HUES48 (cell line): ENCODE data around the gene HABP4.
"Not testable (repeated sequence)": the region's sequence is repeated elsewhere in the genome, so short reads cannot be mapped to it uniquely, and the experiment has no call there.

ENCODE experiments used
- H3K27ac ChIP-seq: one replicate; pipeline ENCODE4 v1.7.0; 2013; ENCODE audit warnings: low read depth, low read length, inconsistent platforms
- H3K27me3 ChIP-seq: 2 replicates; pipeline ENCODE4 v1.6.1; 2013; ENCODE audit warnings: mild to moderate bottlenecking, low read length; ENCODE audit not compliant: control insufficient read depth, insufficient read depth
- H3K36me3 ChIP-seq: 2 replicates; pipeline ENCODE4 v1.6.1; 2013; ENCODE audit warnings: low read length; ENCODE audit not compliant: control insufficient read depth, insufficient read depth
- H3K4me1 ChIP-seq: 2 replicates; pipeline ENCODE4 v1.6.1; 2013; ENCODE audit warnings: mild to moderate bottlenecking, low read length; ENCODE audit not compliant: control insufficient read depth, insufficient read depth
- H3K4me3 ChIP-seq: 2 replicates; pipeline ENCODE4 v1.5.1; 2013; ENCODE audit warnings: mild to moderate bottlenecking, low read depth, low read length
- H3K9ac ChIP-seq: 2 replicates; pipeline ENCODE4 v1.6.1; 2013; ENCODE audit warnings: mild to moderate bottlenecking, low read depth, low read length, moderate library complexity
- H3K9me3 ChIP-seq: 2 replicates; pipeline ENCODE4 v1.6.1; 2013; ENCODE audit warnings: low read length; ENCODE audit not compliant: control insufficient read depth, insufficient read depth

Gene HABP4

DNA sequence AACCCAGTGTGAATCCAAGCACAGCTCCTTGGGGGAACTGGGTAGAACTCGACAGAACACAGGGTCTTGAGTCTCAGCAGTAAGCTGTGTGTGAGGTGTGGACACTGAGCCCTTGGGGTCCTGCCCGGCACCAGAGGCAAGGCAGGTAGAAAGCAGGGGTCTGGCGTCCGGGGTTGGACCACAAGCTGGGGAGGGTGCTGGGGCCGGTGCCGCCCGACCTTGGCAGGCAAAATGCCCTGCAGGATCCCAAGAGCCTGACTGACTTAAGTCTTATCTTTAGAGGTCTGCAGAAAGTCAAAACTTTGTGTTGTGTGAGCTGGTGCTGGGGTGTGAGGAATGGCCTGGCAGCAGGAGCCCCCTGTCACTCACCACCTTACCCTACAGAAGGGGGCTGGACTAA is 49.3 kb downstream of the HABP4 start:
- Histone ChIP-seq H3K27me3 (no peaks in the 10 kb centered on the region), H3K36me3 (peaks cover under 1% of the 10 kb centered on the region; the same call in 1 of the 2 replicates), H3K4me1 (peaks cover 32% of the 10 kb centered on the region), H3K9ac (no peak overlapping the region), H3K27ac (no peak overlapping the region), H3K4me3 (no peak overlapping the region), H3K9me3 (no peaks in the 10 kb centered on the region)

DNA sequence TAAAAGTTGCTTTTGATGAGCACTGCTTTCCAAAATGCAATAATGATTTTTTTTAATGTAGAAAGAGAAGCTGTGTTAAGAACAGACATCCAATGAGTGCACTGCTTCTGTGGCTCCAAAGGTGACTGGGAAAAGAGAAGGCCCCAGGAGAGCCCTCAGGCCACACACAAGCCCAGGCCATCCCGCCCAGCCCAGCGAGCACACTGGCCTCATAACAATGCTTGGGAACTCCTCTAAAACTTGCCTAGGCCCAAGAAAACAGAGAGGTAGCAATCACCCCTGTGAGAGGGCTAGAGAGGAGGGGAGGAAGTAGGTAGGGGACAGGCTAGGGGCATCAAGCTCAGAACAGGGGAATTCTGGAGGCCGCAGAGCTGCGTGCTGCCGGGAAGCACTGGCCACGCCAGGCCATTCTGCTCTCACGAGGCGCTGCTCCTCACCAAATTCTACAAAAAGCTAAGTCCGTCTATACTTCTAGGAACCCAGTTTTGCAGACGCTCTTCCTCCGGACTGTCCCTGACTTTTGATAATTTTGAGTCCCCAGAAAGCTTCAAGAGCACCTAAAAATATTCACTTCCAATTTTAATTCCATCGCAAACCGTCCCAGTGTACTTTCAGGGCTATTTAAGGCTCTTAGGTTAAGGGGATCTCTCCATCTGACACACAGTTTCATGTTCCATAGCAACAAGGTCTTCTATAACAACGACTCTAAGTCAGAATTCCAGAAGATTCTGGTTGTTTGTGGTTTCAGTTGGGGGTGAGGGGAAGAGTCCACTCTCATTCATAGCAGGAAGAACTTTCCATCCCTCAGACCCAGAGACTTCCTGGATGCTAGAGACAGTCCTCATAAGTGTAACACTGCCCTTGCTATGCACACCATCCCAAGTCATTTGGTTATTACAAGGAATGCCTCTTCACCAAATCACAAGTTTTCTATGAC is 51.0 kb downstream of the HABP4 start:
- Histone ChIP-seq H3K4me1 (peaks cover 30% of the 10 kb centered on the region), H3K9ac (no peak overlapping the region), H3K27ac (no peak overlapping the region), H3K27me3 (no peaks in the 10 kb centered on the region), H3K36me3 (no peaks in the 10 kb centered on the region), H3K4me3 (no peak overlapping the region), H3K9me3 (no peaks in the 10 kb centered on the region)

DNA sequence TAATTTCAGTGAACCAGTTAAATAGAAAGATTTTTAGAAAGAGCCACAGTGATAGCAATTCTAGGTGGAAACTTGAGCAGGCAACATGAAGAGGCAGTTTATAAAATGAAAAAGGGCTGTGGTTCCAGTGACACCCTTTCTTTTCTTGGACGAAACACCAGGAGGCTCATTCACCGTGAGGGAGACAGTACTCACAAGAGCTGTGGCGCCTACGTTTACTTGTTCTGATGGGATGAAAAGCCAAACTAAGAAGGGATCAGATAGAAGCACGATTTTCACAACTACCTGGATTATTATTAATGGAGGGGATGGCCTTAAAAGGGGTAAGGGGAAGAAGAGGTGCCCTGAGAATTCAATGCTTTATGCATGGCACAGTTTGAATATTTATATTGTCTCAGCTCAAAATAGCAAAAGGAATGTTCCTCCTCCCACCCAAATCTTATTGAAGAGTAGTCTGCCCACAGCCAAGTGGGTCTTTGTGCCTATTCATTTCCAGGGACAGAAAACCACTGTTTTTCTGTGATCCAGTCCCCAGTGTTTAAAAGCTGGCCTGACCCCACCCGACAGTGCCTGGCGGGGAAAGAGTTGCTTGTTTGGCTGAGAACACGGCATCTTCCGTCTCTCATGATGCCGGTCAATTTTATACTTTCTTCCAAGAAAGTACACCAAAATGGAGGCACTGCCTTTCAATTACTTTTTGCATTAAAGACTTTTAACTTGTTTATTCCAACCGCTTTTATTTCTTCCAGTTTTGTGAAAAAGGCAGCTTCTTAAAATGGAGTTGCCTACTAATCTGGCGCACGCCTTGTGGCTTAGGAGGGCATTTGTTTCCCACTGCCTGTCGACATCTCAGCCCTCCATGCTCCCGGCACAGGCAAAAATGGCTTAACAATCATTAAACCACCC is 51.9 kb downstream of the HABP4 start:
- Histone ChIP-seq H3K9me3 (no peaks in the 10 kb centered on the region), H3K36me3 (no peaks in the 10 kb centered on the region), H3K27ac (no peak overlapping the region), H3K9ac (no peak overlapping the region), H3K4me1 (peaks cover 30% of the 10 kb centered on the region), H3K4me3 (no peak overlapping the region), H3K27me3 (no peaks in the 10 kb centered on the region)

DNA sequence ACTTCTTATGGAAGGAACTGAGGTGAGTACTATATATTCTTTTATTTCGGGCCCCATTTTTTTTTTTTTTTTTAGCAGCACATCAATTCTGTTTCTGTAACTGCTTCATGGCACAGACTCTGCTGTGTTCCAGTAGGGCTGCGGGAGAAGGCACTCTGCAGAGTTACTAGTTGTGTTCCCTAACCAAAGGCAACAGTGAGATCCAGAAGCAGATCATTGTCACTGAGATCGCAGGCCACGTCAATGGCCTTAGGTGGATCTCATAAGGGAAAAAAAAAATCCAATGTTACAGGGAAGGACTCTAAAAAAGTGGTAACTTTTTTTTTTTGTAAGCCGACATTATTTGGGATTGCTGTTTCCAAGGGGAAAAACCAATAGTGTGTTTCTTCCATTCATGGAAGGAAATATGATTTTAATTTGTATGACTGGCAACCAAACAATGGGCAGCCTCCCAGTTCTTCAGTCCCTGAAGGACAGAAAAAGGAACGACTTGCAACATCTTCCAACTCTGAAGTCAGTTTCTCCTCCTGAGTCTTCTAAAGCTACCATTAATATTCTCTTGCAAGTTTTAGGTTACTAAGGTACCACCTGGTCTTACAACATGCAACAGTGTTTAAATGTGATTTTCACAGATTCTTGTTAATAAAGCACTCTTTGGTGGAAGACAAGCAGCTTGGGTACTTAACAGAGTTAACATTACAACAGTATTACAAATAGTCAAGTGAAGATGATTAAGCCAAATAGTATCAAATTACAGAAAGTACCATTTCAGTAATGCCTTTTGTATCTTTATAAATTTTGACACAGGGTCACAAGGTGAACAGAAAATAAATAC is 52.8 kb downstream of the HABP4 start:
- Histone ChIP-seq H3K36me3 (no peaks in the 10 kb centered on the region), H3K4me1 (peaks cover 30% of the 10 kb centered on the region), H3K27ac (no peak overlapping the region), H3K27me3 (no peaks in the 10 kb centered on the region), H3K9ac (no peak overlapping the region), H3K4me3 (no peak overlapping the region), H3K9me3 (no peaks in the 10 kb centered on the region)

DNA sequence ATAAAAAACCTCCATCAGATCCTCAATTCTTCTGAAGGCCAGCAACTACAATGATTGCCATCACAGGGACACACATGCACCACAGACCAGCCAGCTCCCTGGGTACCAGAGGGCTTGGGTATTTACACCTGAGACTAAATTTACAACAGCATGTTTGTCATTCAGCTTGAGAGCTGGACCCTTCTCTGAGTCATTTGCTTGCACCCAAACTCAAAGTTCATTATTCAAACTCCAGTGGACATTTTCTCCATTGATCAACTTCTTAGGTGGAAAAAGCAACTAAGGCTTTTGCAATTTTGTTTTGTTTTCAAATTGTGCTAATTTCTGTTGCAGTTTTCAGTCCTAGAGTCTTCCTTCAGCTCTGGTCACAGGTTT is 53.4 kb downstream of the HABP4 start:
- not testable (repeated sequence) for H3K9me3 ChIP-seq, H3K27ac ChIP-seq, H3K36me3 ChIP-seq, H3K4me3 ChIP-seq, H3K27me3 ChIP-seq, H3K9ac ChIP-seq
- peaks cover 30% of the 10 kb centered on the region for H3K4me1 ChIP-seq

DNA sequence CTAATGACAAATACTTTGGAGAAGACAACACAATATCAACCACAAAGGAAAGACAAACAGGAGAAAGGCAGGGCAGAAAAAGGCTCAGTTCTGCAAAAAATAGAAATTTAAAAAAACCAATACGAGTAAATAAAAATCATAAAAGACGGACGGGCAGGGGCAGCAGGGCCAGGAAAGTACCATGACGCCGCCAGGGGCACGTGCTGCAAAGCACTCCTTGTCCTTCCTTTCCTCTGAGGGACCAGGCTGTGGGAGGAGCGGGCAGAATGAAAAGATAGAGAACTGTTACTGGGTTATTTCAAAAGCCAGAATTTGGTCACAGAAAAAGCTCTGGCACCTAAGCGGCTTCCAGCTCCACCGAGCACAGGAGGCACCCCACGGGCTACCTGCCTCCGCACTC is 53.9 kb downstream of the HABP4 start:
- no peaks in the 10 kb centered on the region for H3K36me3 ChIP-seq
- no peak overlapping the region for H3K27ac ChIP-seq

DNA sequence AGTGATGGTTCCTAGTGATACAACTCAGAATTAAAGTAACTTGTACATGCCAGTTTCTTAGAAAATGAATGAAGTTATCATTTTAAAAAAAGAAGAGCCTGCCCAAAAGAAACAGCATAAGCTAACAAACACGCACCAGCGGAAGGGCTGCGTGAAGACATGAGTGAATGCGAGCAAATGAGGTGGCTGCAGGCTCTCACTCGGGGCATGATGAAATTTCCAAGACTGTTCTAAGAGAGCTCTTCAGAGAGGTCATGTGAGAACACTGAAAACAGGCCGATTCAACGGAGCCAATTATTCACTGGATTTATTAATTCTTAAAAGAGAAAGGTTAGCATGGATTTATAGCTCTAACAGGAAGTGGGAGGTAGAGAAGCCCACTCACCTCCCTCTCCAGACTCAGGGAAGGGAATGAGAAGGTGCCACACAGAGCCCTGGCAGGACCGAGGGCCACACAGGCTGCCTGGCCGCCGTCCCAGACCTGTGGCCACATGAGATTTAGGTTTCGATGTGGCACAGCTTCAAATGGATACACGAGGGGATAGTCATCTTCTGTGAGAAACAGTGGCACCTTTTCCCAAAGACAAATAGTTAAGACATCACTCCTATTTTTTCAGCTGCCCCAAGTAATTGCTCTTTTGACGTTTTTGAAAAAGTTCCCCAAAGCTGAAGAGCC is 55.5 kb downstream of the HABP4 start:
- Histone ChIP-seq H3K4me3 (no peak overlapping the region), H3K27ac (no peak overlapping the region), H3K9ac (no peak overlapping the region), H3K9me3 (no peaks in the 10 kb centered on the region), H3K36me3 (no peaks in the 10 kb centered on the region; the same call in 1 of the 2 replicates), H3K4me1 (peaks cover 34% of the 10 kb centered on the region), H3K27me3 (no peaks in the 10 kb centered on the region)

More for the DNA sequence above, 53.9 kb downstream of the HABP4 start:
- peaks cover 25% of the 10 kb centered on the region for H3K4me1 ChIP-seq
- H3K9me3 ChIP-seq = no peaks in the 10 kb centered on the region
- no peak overlapping the region for H3K4me3 ChIP-seq
- no peaks in the 10 kb centered on the region for H3K27me3 ChIP-seq
- no peak overlapping the region for H3K9ac ChIP-seq

DNA sequence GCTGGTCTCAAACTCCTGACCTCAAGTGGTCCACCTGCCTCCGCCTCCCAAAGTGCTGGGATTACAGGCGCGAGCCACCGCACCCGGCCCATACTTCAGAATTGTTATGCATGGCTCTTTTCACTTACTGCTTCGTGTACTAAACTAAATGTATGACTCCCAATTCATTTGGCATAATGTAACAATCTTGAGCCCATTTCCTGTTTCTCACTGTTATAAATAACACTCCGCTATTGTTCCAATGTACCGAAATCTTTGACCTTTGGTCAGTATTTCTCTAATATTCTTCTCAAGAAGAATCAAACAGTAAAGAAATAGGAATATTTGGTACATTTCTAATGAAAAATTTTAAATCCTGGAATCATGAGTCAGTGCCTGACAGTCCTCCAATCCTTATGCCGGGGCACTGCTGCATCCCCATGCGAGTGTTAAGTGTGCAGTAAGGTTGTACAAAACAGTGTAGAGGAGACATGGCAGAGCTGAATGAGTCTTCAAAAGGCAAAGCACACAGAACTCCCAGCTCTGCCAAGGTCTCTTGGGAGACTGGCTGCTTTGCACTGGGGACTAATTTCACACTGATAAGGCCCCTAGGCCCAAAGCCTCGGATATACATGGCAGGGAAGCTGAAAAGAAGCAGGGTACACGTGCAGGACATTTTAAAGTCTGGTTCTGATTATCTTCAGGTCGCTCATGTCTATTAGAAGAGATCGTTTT is 58.4 kb downstream of the HABP4 start:
- Histone ChIP-seq H3K27ac (no peak overlapping the region), H3K4me3 (no peak overlapping the region), H3K27me3 (no peaks in the 10 kb centered on the region), H3K4me1 (peaks cover 19% of the 10 kb centered on the region), H3K36me3 (peaks cover 4% of the 10 kb centered on the region; the same call in 1 of the 2 replicates), H3K9me3 (no peaks in the 10 kb centered on the region), H3K9ac (no peak overlapping the region)

DNA sequence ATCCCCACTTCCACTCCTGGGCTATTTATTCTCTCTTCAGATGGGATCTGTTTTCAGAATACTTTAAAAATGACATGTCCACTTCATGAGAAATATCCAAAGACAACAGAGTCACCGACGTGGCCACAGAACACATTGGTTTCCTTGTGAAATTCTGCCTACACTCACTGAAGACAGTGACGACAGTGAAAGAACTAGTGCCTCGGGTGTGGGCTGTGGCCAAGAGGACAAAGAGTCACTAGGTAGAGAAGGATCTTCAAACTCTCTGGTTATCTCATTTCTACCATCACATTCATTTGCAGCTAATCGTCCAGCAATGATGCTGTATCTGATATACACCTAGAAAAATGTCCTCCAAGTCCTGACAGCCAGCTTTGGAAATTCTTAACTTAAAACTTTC is 59.1 kb downstream of the HABP4 start:
- Histone ChIP-seq H3K4me1 (peaks cover 13% of the 10 kb centered on the region), H3K36me3 (peaks cover 10% of the 10 kb centered on the region; the same call in 1 of the 2 replicates), H3K9me3 (no peaks in the 10 kb centered on the region), H3K27me3 (no peaks in the 10 kb centered on the region), H3K9ac (no peak overlapping the region), H3K27ac (no peak overlapping the region), H3K4me3 (no peak overlapping the region)
